H9 (cell line): Measurements from ENCODE around the gene TMED10. TPM values are rescaled to one million over a fixed set of nuclear protein-coding genes. Genes with fewer than 3 reads are reported as not detected.

Experiments used
- DNase-seq: peaks from one replicate; pipeline ENCODE4 v3.0.0-alpha.2; 2017
- H2AFZ ChIP-seq: one replicate; pipeline ENCODE4 v1.6.1; 2013; ENCODE audit warnings: mild to moderate bottlenecking, low read length, control low read depth, moderate library complexity
- H2AK5ac ChIP-seq: 2 replicates; pipeline ENCODE4 v1.6.1; 2013; ENCODE audit warnings: low read length, control low read depth, mixed read lengths; ENCODE audit not compliant: insufficient read length
- H2BK120ac ChIP-seq: one replicate; pipeline ENCODE4 v1.6.1; 2013; ENCODE audit warnings: low read depth, mild to moderate bottlenecking, low read length, control low read depth, inconsistent platforms; ENCODE audit not compliant: poor library complexity, severe bottlenecking
- H2BK12ac ChIP-seq: 2 replicates; pipeline ENCODE4 v1.6.1; 2013; ENCODE audit warnings: low read length, control low read depth, mixed read lengths, low read depth; ENCODE audit not compliant: insufficient read length
- H2BK15ac ChIP-seq: 2 replicates; pipeline ENCODE4 v1.6.1; 2013; ENCODE audit warnings: low read depth, low read length, control low read depth
- H2BK20ac ChIP-seq: one replicate; pipeline ENCODE4 v1.6.1; 2013; ENCODE audit warnings: low read depth, mild to moderate bottlenecking, low read length, control low read depth, inconsistent platforms; ENCODE audit not compliant: poor library complexity, severe bottlenecking
- H2BK5ac ChIP-seq: 2 replicates; pipeline ENCODE4 v1.6.1; 2013; ENCODE audit warnings: low read length, control low read depth, mixed read lengths; ENCODE audit not compliant: insufficient read length
- H3K14ac ChIP-seq: 2 replicates; pipeline ENCODE4 v1.6.1; 2013; ENCODE audit warnings: low read length, control low read depth; ENCODE audit not compliant: insufficient read depth
- H3K18ac ChIP-seq: 2 replicates; pipeline ENCODE4 v1.6.1; 2013; ENCODE audit warnings: low read depth, mild to moderate bottlenecking, mixed read lengths, low read length, control low read depth; ENCODE audit not compliant: insufficient read length
- H3K23ac ChIP-seq: 2 replicates; pipeline ENCODE4 v1.6.1; 2013; ENCODE audit warnings: low read length, control low read depth, mixed read lengths, low read depth; ENCODE audit not compliant: insufficient read length
- H3K23me2 ChIP-seq: 2 replicates; pipeline ENCODE4 v1.6.1; 2013; ENCODE audit warnings: low read depth, mild to moderate bottlenecking, mixed read lengths, low read length, control low read depth; ENCODE audit not compliant: insufficient read length, poor library complexity, severe bottlenecking
- H3K27ac ChIP-seq: 2 replicates; pipeline ENCODE4 v1.5.1; 2013; ENCODE audit warnings: low read length, control low read depth, mixed read lengths, low read depth; ENCODE audit not compliant: insufficient read length
- H3K27me3 ChIP-seq: 2 replicates; pipeline ENCODE4 v1.6.1; 2013; ENCODE audit warnings: low read length, control low read depth, inconsistent platforms; ENCODE audit not compliant: insufficient read depth
- H3K4ac ChIP-seq: 2 replicates; pipeline ENCODE4 v1.6.1; 2013; ENCODE audit warnings: low read depth, mild to moderate bottlenecking, control low read depth, inconsistent platforms, low read length, moderate library complexity
- H3K4me1 ChIP-seq: 2 replicates; pipeline ENCODE4 v1.6.1; 2013; ENCODE audit warnings: low read length, control low read depth, inconsistent platforms; ENCODE audit not compliant: insufficient read depth
- H3K4me2 ChIP-seq: 2 replicates; pipeline ENCODE4 v1.6.1; 2013; ENCODE audit warnings: low read length, control low read depth, mixed read lengths; ENCODE audit not compliant: insufficient read length, insufficient read depth
- H3K56ac ChIP-seq: 2 replicates; pipeline ENCODE4 v1.6.1; 2013; ENCODE audit warnings: low read depth, mild to moderate bottlenecking, mixed read lengths, low read length, control low read depth; ENCODE audit not compliant: insufficient read length
- H3K79me1 ChIP-seq: 2 replicates; pipeline ENCODE4 v1.6.1; 2013; ENCODE audit warnings: low read depth, mild to moderate bottlenecking, moderate library complexity, low read length, control low read depth, inconsistent platforms; ENCODE audit not compliant: insufficient read depth, poor library complexity, severe bottlenecking
- H3K79me2 ChIP-seq: 2 replicates; pipeline ENCODE4 v1.6.1; 2013; ENCODE audit warnings: low read length, control low read depth, inconsistent platforms; ENCODE audit not compliant: insufficient read depth
- H3K9ac ChIP-seq: 2 replicates; pipeline ENCODE4 v1.6.1; 2013; ENCODE audit warnings: low read length, control low read depth, mixed read lengths; ENCODE audit not compliant: insufficient read length; ENCODE audit errors: extremely low read depth
- H3K9me3 ChIP-seq: one replicate; pipeline ENCODE4 v1.6.1; 2013; ENCODE audit warnings: low read depth, low read length, inconsistent platforms; ENCODE audit not compliant: control insufficient read depth
- H3T11ph ChIP-seq: one replicate; pipeline ENCODE4 v1.6.1; 2013; ENCODE audit warnings: mild to moderate bottlenecking, low read length, control low read depth, inconsistent platforms
- H4K20me1 ChIP-seq: one replicate; pipeline ENCODE4 v1.6.1; 2013; ENCODE audit not compliant: control insufficient read depth, insufficient read length, insufficient read depth
- H4K5ac ChIP-seq: 2 replicates; pipeline ENCODE4 v1.6.1; 2013; ENCODE audit warnings: low read depth, mild to moderate bottlenecking, mixed read lengths, low read length, control low read depth; ENCODE audit not compliant: insufficient read length
- H4K8ac ChIP-seq: replicated peaks from 2 replicates; pipeline ENCODE4 v1.6.1; 2013; ENCODE audit warnings: low read length, control low read depth, mixed read lengths, low read depth; ENCODE audit not compliant: insufficient read length
- H4K91ac ChIP-seq: 2 replicates; pipeline ENCODE4 v1.6.1; 2013; ENCODE audit warnings: low read depth, mild to moderate bottlenecking, moderate library complexity, mixed read lengths, low read length, control low read depth; ENCODE audit not compliant: insufficient read length
- H3K27ac Mint-ChIP-seq, 3 experiments: 2 replicates in 2 of 3; 3 replicates in 1 of 3; pipeline ENCODE4 v1.8.0; 2020 to 2021; ENCODE audit warnings: mixed read lengths in 3 of 3, mild to moderate bottlenecking in 1 of 3, moderate library complexity in 1 of 3
- H3K27me3 Mint-ChIP-seq: 2 replicates; pipeline ENCODE4 v1.8.0; 2021; ENCODE audit warnings: low read depth, mild to moderate bottlenecking, moderate library complexity, mixed read lengths
- H3K36me3 Mint-ChIP-seq, 3 experiments: 2 replicates in 2 of 3; 3 replicates in 1 of 3; pipeline ENCODE4 v1.8.0; 2020 to 2021; ENCODE audit warnings: low read depth in 3 of 3, mixed read lengths in 3 of 3; ENCODE audit not compliant: insufficient read depth in 1 of 3
- H3K4me1 Mint-ChIP-seq, 2 experiments: 2 replicates each; pipeline ENCODE4 v1.8.0; 2020; ENCODE audit warnings: mixed read lengths in 2 of 2
- H3K4me3 Mint-ChIP-seq, 2 experiments: 2 replicates in 1 of 2; 3 replicates in 1 of 2; pipeline ENCODE4 v1.8.0; 2020 to 2021; ENCODE audit warnings: mild to moderate bottlenecking in 2 of 2, mixed read lengths in 2 of 2, moderate library complexity in 1 of 2
- H3K9me3 Mint-ChIP-seq, 2 experiments: 2 replicates in 1 of 2; 3 replicates in 1 of 2; pipeline ENCODE4 v1.8.0; 2020; ENCODE audit warnings: mild to moderate bottlenecking in 2 of 2, mixed read lengths in 2 of 2, moderate library complexity in 1 of 2
- WGBS: extraction: QIAGEN DNeasy Blood & Tissue Kit; methylation state at CpG from one replicate; pipeline ENCODE4 v1.1.7; 2013; ENCODE audit warnings: missing lambda C conversion rate, low lambda C conversion rate, mixed read lengths; ENCODE audit not compliant: insufficient read length; ENCODE audit errors: extremely low coverage; 5-methylcytosine and 5-hydroxymethylcytosine counted together
- total RNA-seq: library from RNA; stranded (reverse); gene quantifications from 2 replicates; pipeline ENCODE4 v1.2.1, GENCODE V29; 2021
- TF ChIP-seq, protein P1 (sequence below): fragments of 200-600 bp; sonication (generic); conservative IDR thresholded peaks from 3 replicates; pipeline ENCODE4 v1.8.0; 2021; ENCODE audit warnings: antibody characterized with exemption, mild to moderate bottlenecking

Gene TMED10
- total RNA-seq, 1 experiment from 2014 or later: 176 TPM

GRCh38 chr14:75196064-75196463, 19.7 kb upstream of the TMED10 start:
- H2AFZ ChIP-seq: no peak overlapping the region
- TF ChIP-seq, protein P1, sequence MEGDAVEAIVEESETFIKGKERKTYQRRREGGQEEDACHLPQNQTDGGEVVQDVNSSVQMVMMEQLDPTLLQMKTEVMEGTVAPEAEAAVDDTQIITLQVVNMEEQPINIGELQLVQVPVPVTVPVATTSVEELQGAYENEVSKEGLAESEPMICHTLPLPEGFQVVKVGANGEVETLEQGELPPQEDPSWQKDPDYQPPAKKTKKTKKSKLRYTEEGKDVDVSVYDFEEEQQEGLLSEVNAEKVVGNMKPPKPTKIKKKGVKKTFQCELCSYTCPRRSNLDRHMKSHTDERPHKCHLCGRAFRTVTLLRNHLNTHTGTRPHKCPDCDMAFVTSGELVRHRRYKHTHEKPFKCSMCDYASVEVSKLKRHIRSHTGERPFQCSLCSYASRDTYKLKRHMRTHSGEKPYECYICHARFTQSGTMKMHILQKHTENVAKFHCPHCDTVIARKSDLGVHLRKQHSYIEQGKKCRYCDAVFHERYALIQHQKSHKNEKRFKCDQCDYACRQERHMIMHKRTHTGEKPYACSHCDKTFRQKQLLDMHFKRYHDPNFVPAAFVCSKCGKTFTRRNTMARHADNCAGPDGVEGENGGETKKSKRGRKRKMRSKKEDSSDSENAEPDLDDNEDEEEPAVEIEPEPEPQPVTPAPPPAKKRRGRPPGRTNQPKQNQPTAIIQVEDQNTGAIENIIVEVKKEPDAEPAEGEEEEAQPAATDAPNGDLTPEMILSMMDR: no peak
- no peaks in the 10 kb centered on the region for H3K9me3 Mint-ChIP-seq

More at GRCh38 chr14:75196064-75196463, 19.7 kb upstream of the TMED10 start:
- no CpG with 5 or more reads among the region's 3 CpGs for WGBS
- Histone ChIP-seq H3K79me2 (no peaks in the 10 kb centered on the region), H3K23ac (no peak overlapping the region), H3K18ac (no peak overlapping the region), H2BK120ac (no peak overlapping the region), H3K14ac (no peak overlapping the region; the same call in 1 of the 2 replicates), H3K79me1 (no peaks in the 10 kb centered on the region), H2AK5ac (no peak overlapping the region), H4K5ac (no peak overlapping the region), H2BK5ac (no peak overlapping the region), H2BK12ac (no peak overlapping the region), H3K23me2 (no peaks in the 10 kb centered on the region), H2BK15ac (no peak overlapping the region), H3K9ac (no peak overlapping the region), H3K27ac (no peak overlapping the region), H4K8ac (no peak overlapping the region), H3K4me2 (no peak overlapping the region), H3K9me3 (no peaks in the 10 kb centered on the region), H3K27me3 (no peaks in the 10 kb centered on the region), H2BK20ac (no peak overlapping the region), H4K91ac (no peak overlapping the region), H3K4ac (no peak overlapping the region), H3K56ac (no peak overlapping the region), H3T11ph (no peak overlapping the region), H3K4me1 (peaks cover 4% of the 10 kb centered on the region; the same call in 1 of the 2 replicates), H4K20me1 (no peaks in the 10 kb centered on the region)
- Mint-ChIP-seq H3K36me3 (no peaks in the 10 kb centered on the region), H3K27ac (peak overlapping the region in 1 of 3 experiments; percentile 84; a peak in 2 of 7 replicates), H3K4me3 (no peak overlapping the region), H3K4me1 (peaks cover 5 to 7% of the 10 kb centered on the region in 2 experiments), H3K27me3 (no peaks in the 10 kb centered on the region; the same call in 1 of the 2 replicates)
- DNase-seq: no peak
